ENCODE data around the gene RAB20. TPM values are rescaled to one million over a fixed set of nuclear protein-coding genes. Genes with fewer than 3 reads are reported as not detected.

The RAB20 gene
- total and polyA plus RNA-seq, 2 of the 8 experiments (the other 6 are each of a cell fraction or from before 2014, with no cell fraction given), result 14.8 to 27.9 TPM

DNA sequence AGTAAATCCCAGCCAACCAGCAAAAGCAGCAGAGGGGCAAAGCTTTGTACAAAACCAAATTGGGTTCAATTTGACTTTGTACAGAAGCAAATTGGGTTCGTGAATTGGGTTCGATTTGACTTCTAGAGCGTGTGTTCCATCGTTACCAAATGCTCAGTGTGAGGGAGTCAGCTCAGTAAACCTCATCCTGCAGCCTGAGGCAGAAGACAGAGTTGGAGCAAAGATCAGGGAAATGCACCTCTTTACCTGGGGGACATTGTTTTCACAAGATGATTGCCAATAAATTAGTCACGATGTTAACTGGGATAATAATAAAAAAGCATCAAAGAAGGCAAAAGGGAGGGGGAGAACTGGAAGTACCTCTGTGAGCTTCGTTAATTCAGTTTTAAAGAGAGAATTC, 1.5 kb downstream of the RAB20 start:
- H3K27me3 ChIP-seq (replicated peaks in 1 of 4; ENCODE audit: control insufficient read depth in 3 of 4, extremely low read depth in 1 of 4, insufficient read depth in 3 of 4, low read length in 3 of 4), result peaks cover 0 to 7% (median 2%) of the 10 kb centered on the region in 4 experiments; a peak in 3 of 7 replicates
- H3K4me3 ChIP-seq (ENCODE audit: extremely low read depth in 1 of 4, insufficient read depth in 2 of 4, low read depth in 3 of 4, low read length in 4 of 4), result peak overlapping the region in 2 of 4 experiments; percentile 84 to 97; a peak in 3 of 8 replicates
- H2BK120ac ChIP-seq (replicated peaks; ENCODE audit: low read depth, low read length), result no peak overlapping the region
- H4K20me1 ChIP-seq (replicated peaks in 1 of 2; ENCODE audit: control insufficient read depth in 1 of 2, insufficient read depth in 2 of 2, low read length in 2 of 2), result peaks cover 0 to 4% of the 10 kb centered on the region in 2 experiments
- peak overlapping the region; percentile 69 to 85; a peak in 3 of 4 replicates for H3K4me2 ChIP-seq (ENCODE audit: insufficient read depth in 1 of 2, low read depth in 2 of 2, low read length in 2 of 2)
- peaks cover 4 to 42% of the 10 kb centered on the region in 2 experiments; a peak in 2 of 4 replicates for H3K79me2 ChIP-seq (ENCODE audit: control insufficient read depth in 1 of 2, insufficient read depth in 2 of 2, low read length in 2 of 2)
- no peak overlapping the region for H2AFZ ChIP-seq (ENCODE audit: low read length)
- no peak overlapping the region for H2BK20ac ChIP-seq (ENCODE audit: low read length)
- H3K27ac ChIP-seq (ENCODE audit: low read depth, low read length), result no peak overlapping the region
- no peak overlapping the region for H3K23ac ChIP-seq (ENCODE audit: insufficient read length)
- peaks cover 1 to 11% (median 6%) of the 10 kb centered on the region in 4 experiments; a peak in 6 of 7 replicates for H3K4me1 ChIP-seq (replicated peaks in 1 of 4; ENCODE audit: control insufficient read depth in 3 of 4, insufficient read depth in 4 of 4, low read length in 3 of 4)
- H2BK15ac ChIP-seq (ENCODE audit: low read length), result peak overlapping the region; percentile 10; the same call in 1 of the 2 replicates
- H3K9ac ChIP-seq (replicated peaks in 1 of 4; ENCODE audit: extremely low read depth in 1 of 4, low read depth in 3 of 4, low read length in 3 of 4), result no peak overlapping the region; a peak in 1 of 7 replicates
- peak overlapping the region; percentile 68 for H2BK5ac ChIP-seq (ENCODE audit: low read depth, low read length)
- no peak overlapping the region for H3K56ac ChIP-seq (replicated peaks; ENCODE audit: insufficient read length, low read depth, low read length)
- no peak overlapping the region for H3K14ac ChIP-seq (ENCODE audit: insufficient read length)
- no peak overlapping the region for H4K5ac ChIP-seq (ENCODE audit: insufficient read length, low read depth, low read length)
- H2BK12ac ChIP-seq (ENCODE audit: low read depth, low read length), result no peak overlapping the region
- CTCF ChIA-PET (ENCODE audit: partially characterized antibody), result interaction anchor here (0.7 to 1.8 kb wide), 5 partner anchors 11 to 312 kb away, joined by 3 to 6 read pairs (median 3); no protein-coding TSS in a partner anchor
- FAIRE-seq, result no peak
- H4K8ac ChIP-seq (ENCODE audit: extremely low read depth, insufficient read depth, low read length), result no peak overlapping the region
- POLR2A ChIA-PET (ENCODE audit: partially characterized antibody), result interaction anchor here (1.0 to 1.3 kb wide), 3 partner anchors 11 to 52 kb away, joined by 3 read pairs; no protein-coding TSS in a partner anchor
- no peaks in the 10 kb centered on the region for H3K9me3 ChIP-seq (ENCODE audit: insufficient read depth in 2 of 2, low read depth in 1 of 2, low read length in 1 of 2)
- H3K36me3 ChIP-seq (ENCODE audit: control insufficient read depth in 2 of 4, insufficient read depth in 4 of 4, low read length in 3 of 4), result no peaks in the 10 kb centered on the region; a peak in 3 of 8 replicates
- no peak overlapping the region for H3K18ac ChIP-seq (ENCODE audit: extremely low read depth, low read length)
- peaks cover 17% of the 10 kb centered on the region for H3K23me2 ChIP-seq (ENCODE audit: low read depth, low read length)
- H2AK5ac ChIP-seq (ENCODE audit: low read depth, low read length), result 0 out of 2 replicates have a peak overlapping the region, but pooled peaks have one; percentile 15
- peaks cover 22% of the 10 kb centered on the region for H3K79me1 ChIP-seq (ENCODE audit: low read depth, low read length)
- no peak overlapping the region for H3K4ac ChIP-seq (replicated peaks; ENCODE audit: insufficient read length, low read depth, low read length)
- DNase-seq (ENCODE audit: low read depth in 1 of 2, low spot score in 2 of 2), result no peak
- 84% methylated on average over 6 of the region's 6 CpGs; no CpG with 5 or more reads in 1 of the 2 experiments for WGBS, 2 experiments (ENCODE audit: extremely low coverage in 1 of 2, insufficient coverage in 1 of 2, insufficient read length in 1 of 2, insufficient replicate concordance in 2 of 2, low coverage in 1 of 2, low lambda C conversion rate in 2 of 2, missing lambda C conversion rate in 1 of 2)
- H4K91ac ChIP-seq (replicated peaks; ENCODE audit: insufficient read length, low read length), result no peak overlapping the region
- TF ChIP-seq TBP (IDR thresholded peaks at IDR 0.05; ENCODE audit: low read depth, low read length), result no peak
- no peak for TF ChIP-seq CEBPB (IDR thresholded peaks at IDR 0.05; ENCODE audit: low read depth, low read length)
- TF ChIP-seq FOSL1 (IDR thresholded peaks at IDR 0.05; ENCODE audit: insufficient read depth, low read depth, low read length), result no peak
- TF ChIP-seq SIN3A (conservative IDR thresholded peaks at IDR 0.05 in 1 of 2, IDR thresholded peaks at IDR 0.05 in 1 of 2; ENCODE audit: low read depth in 1 of 2, low read length in 2 of 2), result no peak
- no peak for TF ChIP-seq JUN (IDR thresholded peaks at IDR 0.05; ENCODE audit: low read depth, low read length)
- no peak for TF ChIP-seq POLR2A (IDR thresholded peaks at IDR 0.05; ENCODE audit: control extremely low read depth in 1 of 2, low read depth in 2 of 2, low read length in 2 of 2)
- no peak for TF ChIP-seq CHD1 (IDR thresholded peaks at IDR 0.05; ENCODE audit: low read depth, low read length)
- no peak for TF ChIP-seq CHD2 (IDR thresholded peaks at IDR 0.05; ENCODE audit: low read length)
- TF ChIP-seq RXRA (IDR thresholded peaks at IDR 0.05; ENCODE audit: insufficient read depth, low read depth, low read length), result no peak
- no peak for TF ChIP-seq CTBP2 (IDR thresholded peaks at IDR 0.05; ENCODE audit: borderline replicate concordance, insufficient read depth, insufficient read length, low read length)
- TF ChIP-seq ASH2L (IDR thresholded peaks at IDR 0.05; ENCODE audit: low read length), result no peak
- no peak for TF ChIP-seq CBX8 (IDR thresholded peaks at IDR 0.05; ENCODE audit: borderline replicate concordance, low read depth, low read length)
- TF ChIP-seq ZNF274 (IDR thresholded peaks at IDR 0.05; ENCODE audit: borderline replicate concordance, extremely low read depth, low read length), result no peak
